DOHH2 (cell line): ENCODE data around the gene FAM184B.

Experiments used
- H3F3A ChIP-seq: fragments of 200-600 bp; sonication (generic), shearing (Covaris generic); 2 replicates; pipeline ENCODE4 v1.6.0; 2016; ENCODE audit warnings: antibody characterized with exemption, mild to moderate bottlenecking; ENCODE audit not compliant: control insufficient read depth, insufficient read depth
- H3K27ac ChIP-seq: fragments of 200-600 bp; sonication (generic); 2 replicates; pipeline ENCODE4 v1.5.1; 2014; ENCODE audit warnings: low read depth, mild to moderate bottlenecking, low read length, moderate library complexity
- H3K27me3 ChIP-seq: fragments of 200-600 bp; sonication (generic); 2 replicates; pipeline ENCODE4 v1.6.1; 2014; ENCODE audit warnings: mild to moderate bottlenecking, low read length, mixed read lengths; ENCODE audit not compliant: control insufficient read depth
- H3K36me3 ChIP-seq: fragments of 200-600 bp; sonication (generic); 2 replicates; pipeline ENCODE4 v1.6.1; 2014; ENCODE audit warnings: mild to moderate bottlenecking, low read length, moderate library complexity, mixed read lengths; ENCODE audit not compliant: control insufficient read depth
- H3K4me1 ChIP-seq: fragments of 200-600 bp; sonication (generic); 2 replicates; pipeline ENCODE4 v1.6.1; 2014; ENCODE audit warnings: mild to moderate bottlenecking, low read length, mixed read lengths; ENCODE audit not compliant: control insufficient read depth
- H3K4me2 ChIP-seq: fragments of 200-600 bp; sonication (generic); 2 replicates; pipeline ENCODE4 v1.6.0; 2014; ENCODE audit warnings: mild to moderate bottlenecking, low read length, moderate library complexity
- H3K4me3 ChIP-seq: fragments of 200-600 bp; sonication (generic); 2 replicates; pipeline ENCODE4 v1.5.1; 2014; ENCODE audit warnings: mild to moderate bottlenecking, low read length, mixed read lengths
- H3K79me2 ChIP-seq: fragments of 200-600 bp; sonication (generic); 2 replicates; pipeline ENCODE4 v1.6.1; 2014; ENCODE audit warnings: mild to moderate bottlenecking, low read length, mixed read lengths; ENCODE audit not compliant: control insufficient read depth
- H3K9me2 ChIP-seq: fragments of 200-600 bp; sonication (generic); replicated peaks from 2 replicates; pipeline ENCODE4 v1.6.1; 2014; ENCODE audit warnings: mild to moderate bottlenecking, low read length, mixed read lengths; ENCODE audit not compliant: control insufficient read depth
- H3K9me3 ChIP-seq: fragments of 200-600 bp; sonication (generic); 2 replicates; pipeline ENCODE4 v1.6.1; 2014; ENCODE audit warnings: antibody characterized with exemption, low read length, mixed read lengths; ENCODE audit not compliant: control insufficient read depth, insufficient read depth
- H4K20me1 ChIP-seq: fragments of 200-600 bp; sonication (generic); 2 replicates; pipeline ENCODE4 v1.6.0; 2014; ENCODE audit warnings: low read depth, mild to moderate bottlenecking, antibody characterized with exemption, low read length, moderate library complexity; ENCODE audit not compliant: control insufficient read depth, insufficient read depth
- EZH2phosphoT487 ChIP-seq: fragments of 200-600 bp; sonication (generic); IDR thresholded peaks from 2 replicates; pipeline ENCODE4 v1.6.1; 2017; ENCODE audit warnings: borderline replicate concordance, mild to moderate bottlenecking, antibody characterized with exemption, low read length, moderate library complexity, mixed read lengths
- TF ChIP-seq, protein P1 (sequence below): fragments of 200-600 bp; sonication (generic); IDR thresholded peaks from one replicate; pipeline ENCODE4 v1.5.1; 2014; ENCODE audit warnings: antibody characterized with exemption, mild to moderate bottlenecking, low read depth, low read length; ENCODE audit not compliant: poor library complexity, severe bottlenecking

Gene FAM184B

DNA sequence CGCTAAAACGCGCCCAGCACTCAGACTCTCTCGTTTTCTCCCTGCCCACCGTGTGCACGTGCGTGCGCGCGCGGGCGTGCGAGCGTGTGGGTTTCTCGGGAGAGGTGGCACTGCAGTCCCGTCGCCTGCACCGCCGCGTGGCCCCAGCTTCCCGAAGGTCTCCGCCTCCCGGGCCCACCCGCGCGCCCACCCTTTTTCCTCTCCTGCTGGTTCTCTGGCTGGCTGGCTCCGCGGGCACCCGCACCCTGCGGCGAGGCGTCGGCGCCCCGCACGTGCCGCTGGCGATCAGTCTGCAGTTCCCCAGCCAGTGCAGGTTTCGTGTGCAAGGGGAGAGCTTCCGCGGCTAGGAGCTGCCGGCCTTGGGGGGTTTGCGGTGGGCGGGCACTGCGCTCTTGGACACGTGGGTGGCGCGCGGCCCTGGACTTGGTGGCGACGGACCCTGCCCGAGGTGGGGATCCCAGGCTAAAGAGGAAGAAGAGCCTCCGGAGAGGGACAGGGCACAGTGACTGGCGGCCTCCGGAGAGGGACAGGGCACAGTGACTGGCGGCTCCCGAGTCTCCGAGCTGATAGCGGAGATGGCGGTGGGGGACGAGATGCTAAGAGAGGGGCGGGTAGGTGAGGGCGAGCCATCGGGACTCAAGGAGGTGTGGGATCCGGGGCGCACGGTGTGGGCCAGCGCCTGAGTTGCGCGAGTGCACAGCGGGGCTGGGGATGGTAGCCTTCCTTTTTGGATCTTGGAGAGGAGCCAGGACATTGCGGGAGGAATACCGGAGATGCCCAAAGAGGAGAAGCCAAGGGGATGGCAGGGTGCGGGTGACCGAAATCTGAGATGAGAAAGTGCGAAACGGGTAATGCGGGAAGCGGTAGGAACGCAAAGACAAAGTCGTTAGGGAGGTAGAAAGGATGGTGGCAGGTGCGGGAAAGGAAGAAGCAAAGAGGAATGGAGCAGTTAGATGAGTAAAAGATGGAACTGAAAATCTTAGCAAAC, at the start of gene FAM184B:
Gene FAM184B (minus strand): TSS at position 322 of the 988 bp plus-strand sequence. CDS start 322 bp downstream, outside the sequence.
- no peaks in the 10 kb centered on the region for H3K9me3 ChIP-seq
- TF ChIP-seq EZH2phosphoT487, result no peak
- TF ChIP-seq, protein P1, sequence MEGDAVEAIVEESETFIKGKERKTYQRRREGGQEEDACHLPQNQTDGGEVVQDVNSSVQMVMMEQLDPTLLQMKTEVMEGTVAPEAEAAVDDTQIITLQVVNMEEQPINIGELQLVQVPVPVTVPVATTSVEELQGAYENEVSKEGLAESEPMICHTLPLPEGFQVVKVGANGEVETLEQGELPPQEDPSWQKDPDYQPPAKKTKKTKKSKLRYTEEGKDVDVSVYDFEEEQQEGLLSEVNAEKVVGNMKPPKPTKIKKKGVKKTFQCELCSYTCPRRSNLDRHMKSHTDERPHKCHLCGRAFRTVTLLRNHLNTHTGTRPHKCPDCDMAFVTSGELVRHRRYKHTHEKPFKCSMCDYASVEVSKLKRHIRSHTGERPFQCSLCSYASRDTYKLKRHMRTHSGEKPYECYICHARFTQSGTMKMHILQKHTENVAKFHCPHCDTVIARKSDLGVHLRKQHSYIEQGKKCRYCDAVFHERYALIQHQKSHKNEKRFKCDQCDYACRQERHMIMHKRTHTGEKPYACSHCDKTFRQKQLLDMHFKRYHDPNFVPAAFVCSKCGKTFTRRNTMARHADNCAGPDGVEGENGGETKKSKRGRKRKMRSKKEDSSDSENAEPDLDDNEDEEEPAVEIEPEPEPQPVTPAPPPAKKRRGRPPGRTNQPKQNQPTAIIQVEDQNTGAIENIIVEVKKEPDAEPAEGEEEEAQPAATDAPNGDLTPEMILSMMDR, result no peak
- no peaks in the 10 kb centered on the region for H3K79me2 ChIP-seq
- no peak within 1 kb of the TSS for H3K4me2 ChIP-seq
- no peaks in the 10 kb centered on the region for H3K9me2 ChIP-seq
- no peaks in the 10 kb centered on the region for H3F3A ChIP-seq
- H3K36me3 ChIP-seq, result no peaks in the 10 kb centered on the region
- peaks cover 4% of the 10 kb centered on the region; the same call in 1 of the 2 replicates for H3K27me3 ChIP-seq
- no peak within 1 kb of the TSS for H3K4me3 ChIP-seq
- H3K4me1 ChIP-seq, result peaks cover 4% of the 10 kb centered on the region
- 0 out of 2 replicates have a peak, but pooled peaks cover 4% of the 10 kb centered on the region for H4K20me1 ChIP-seq
- no peak within 1 kb of the TSS for H3K27ac ChIP-seq

DNA sequence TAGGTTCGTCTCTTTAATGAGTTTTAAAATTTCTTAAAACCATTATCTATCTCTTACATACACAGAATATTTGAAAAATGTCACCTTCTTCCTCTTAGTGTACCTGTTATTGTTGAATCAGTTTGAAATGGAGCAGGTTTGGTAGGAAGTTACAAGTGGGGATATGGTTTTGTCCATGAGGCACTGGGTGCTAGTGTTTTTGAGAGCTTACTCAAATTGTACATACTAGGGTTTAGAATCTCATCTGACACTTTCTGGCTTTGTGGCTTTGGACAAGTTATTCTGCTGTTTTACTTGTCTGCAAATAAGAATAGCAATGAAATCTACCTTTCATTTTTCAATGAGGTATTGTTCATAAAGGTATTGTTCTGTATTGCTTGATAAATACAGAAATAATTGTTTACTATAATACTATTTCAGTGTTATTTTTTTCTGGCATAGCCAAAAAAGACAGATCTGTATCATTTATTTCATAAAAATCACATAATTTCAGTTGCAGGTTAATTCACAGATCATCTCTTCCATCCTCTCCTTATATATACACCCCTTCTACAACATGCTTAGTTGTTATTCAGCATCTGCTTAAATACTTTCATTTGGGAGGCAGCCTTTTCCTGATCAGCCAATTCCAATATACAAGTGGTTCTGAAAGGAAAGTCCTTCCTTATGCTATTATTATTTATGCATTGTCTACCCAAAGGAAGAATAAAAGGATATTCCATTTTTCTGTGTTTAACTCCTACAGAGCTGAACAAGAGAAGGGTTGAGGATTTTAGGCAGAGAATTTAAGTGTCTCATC, 42.6 kb upstream of the FAM184B start:
- Histone ChIP-seq H3K4me2 (no peak overlapping the region), H3K4me1 (no peaks in the 10 kb centered on the region), H3K27ac (no peak overlapping the region), H3K79me2 (peaks cover 84% of the 10 kb centered on the region), H3K4me3 (no peak overlapping the region), H3K9me3 (no peaks in the 10 kb centered on the region), H4K20me1 (no peaks in the 10 kb centered on the region), H3K9me2 (no peaks in the 10 kb centered on the region), H3F3A (no peaks in the 10 kb centered on the region; the same call in 1 of the 2 replicates), H3K36me3 (peaks cover 95% of the 10 kb centered on the region), H3K27me3 (no peaks in the 10 kb centered on the region)
- TF ChIP-seq, protein P1, result no peak
- TF ChIP-seq EZH2phosphoT487, result no peak

DNA sequence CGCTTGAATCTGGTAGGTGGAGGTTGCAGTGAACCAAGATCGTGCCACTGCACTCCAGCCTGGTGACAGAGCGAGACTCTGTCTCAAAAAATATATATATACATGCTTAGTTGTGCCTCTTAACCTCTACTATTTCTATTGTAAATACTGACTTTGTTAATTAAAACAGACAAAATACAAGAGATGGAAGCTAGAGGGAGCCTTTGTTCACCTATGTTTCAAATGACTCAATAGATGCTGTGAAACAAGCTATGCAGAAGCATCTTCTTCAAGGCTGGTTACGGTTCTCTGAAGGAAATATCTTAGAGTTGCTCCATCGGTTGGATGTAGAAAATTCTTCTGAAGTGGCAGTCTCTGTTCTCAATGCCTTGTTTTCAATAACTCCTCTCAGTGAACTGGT, 35.6 kb upstream of the FAM184B start:
- Histone ChIP-seq H3K4me3 (no peak overlapping the region), H3K4me1 (peaks cover 20% of the 10 kb centered on the region), H3K9me2 (no peaks in the 10 kb centered on the region), H4K20me1 (peaks cover 20% of the 10 kb centered on the region; the same call in 1 of the 2 replicates), H3K4me2 (0 out of 2 replicates have a peak overlapping the region, but pooled peaks have one; percentile 25), H3F3A (peaks cover 16% of the 10 kb centered on the region; the same call in 1 of the 2 replicates), H3K27ac (no peak overlapping the region), H3K79me2 (peaks cover 91% of the 10 kb centered on the region), H3K27me3 (no peaks in the 10 kb centered on the region), H3K36me3 (peaks cover 96% of the 10 kb centered on the region), H3K9me3 (no peaks in the 10 kb centered on the region)
- TF ChIP-seq EZH2phosphoT487, result no peak
- TF ChIP-seq, protein P1, result peak; percentile 70
